WTC11 (cell line): Measurements from ENCODE around the gene RAD54L2. TPM values are rescaled to one million over a fixed set of nuclear protein-coding genes. Genes with fewer than 3 reads are reported as not detected.
"Not testable (repeated sequence)": the region's sequence is repeated elsewhere in the genome, so short reads cannot be mapped to it uniquely, and the experiment has no call there.

ENCODE experiments used
- ATAC-seq: fragments of 200-7000 bp; cut with Tn5 transposase; 2 replicates; pipeline ENCODE4 v1.10.0; 2021; ENCODE audit warnings: mild to moderate bottlenecking, moderate library complexity
- CTCF ChIA-PET: fragments of 300-600 bp; sonication (Branson Sonifier 250); formaldehyde crosslinking; loops from one replicate; lab custom pipeline; 2021; ENCODE audit warnings: antibody characterized with exemption; lab: Charles Lee
- POLR2A ChIA-PET: fragments of 350-600 bp; sonication (Branson Sonifier 250); formaldehyde crosslinking; loops from one replicate; lab custom pipeline; 2021; ENCODE audit warnings: antibody characterized with exemption; lab: Charles Lee
- DNase-seq: peaks from one replicate; pipeline ENCODE4 v3.0.0; 2021; ENCODE audit warnings: low spot score
- H3K27ac Mint-ChIP-seq: 2 replicates; pipeline ENCODE4 v1.8.0; 2021; ENCODE audit warnings: mixed read lengths
- H3K27me3 Mint-ChIP-seq: 2 replicates; pipeline ENCODE4 v1.8.0; 2021; ENCODE audit warnings: low read depth, mild to moderate bottlenecking, moderate library complexity, mixed read lengths
- H3K36me3 Mint-ChIP-seq: 2 replicates; pipeline ENCODE4 v1.8.0; 2021; ENCODE audit warnings: mixed read lengths
- H3K4me1 Mint-ChIP-seq: 2 replicates; pipeline ENCODE4 v1.8.0; 2022; ENCODE audit warnings: mixed read lengths
- H3K4me3 Mint-ChIP-seq: 2 replicates; pipeline ENCODE4 v1.8.0; 2021; ENCODE audit warnings: mild to moderate bottlenecking, moderate library complexity, mixed read lengths
- H3K9me3 Mint-ChIP-seq: 2 replicates; pipeline ENCODE4 v1.8.0; 2021; ENCODE audit warnings: mixed read lengths
- ARID4B ChIP-seq: sonication (generic); formaldehyde crosslinking; IDR thresholded peaks from 2 replicates; pipeline ENCODE4 v1.8.0; 2023; ENCODE audit warnings: missing genetic modification reagents, mild to moderate bottlenecking, borderline replicate concordance
- ATF1 ChIP-seq: sonication (generic); formaldehyde crosslinking; IDR thresholded peaks from 2 replicates; pipeline ENCODE4 v1.8.1; 2023; ENCODE audit warnings: mild to moderate bottlenecking, moderate library complexity, missing genetic modification reagents
- ATF3 ChIP-seq: sonication (generic); formaldehyde crosslinking; conservative IDR thresholded peaks from 2 replicates; pipeline ENCODE4 v1.8.1; 2022; ENCODE audit warnings: mild to moderate bottlenecking, missing genetic modification reagents
- CREM ChIP-seq: sonication (generic); formaldehyde crosslinking; IDR thresholded peaks from 2 replicates; pipeline ENCODE4 v1.8.1; 2022; ENCODE audit warnings: mild to moderate bottlenecking, missing genetic modification reagents, moderate library complexity
- ETV6 ChIP-seq: sonication (generic); formaldehyde crosslinking; IDR thresholded peaks from 2 replicates; pipeline ENCODE4 v1.8.1; 2022; ENCODE audit warnings: mild to moderate bottlenecking, missing genetic modification reagents
- FOXP1 ChIP-seq: sonication (generic); formaldehyde crosslinking; IDR thresholded peaks from 2 replicates; pipeline ENCODE4 v1.8.0; 2022; ENCODE audit warnings: missing genetic modification reagents, mild to moderate bottlenecking, moderate library complexity, borderline replicate concordance
- IRF2 ChIP-seq: sonication (generic); formaldehyde crosslinking; IDR thresholded peaks from 2 replicates; pipeline ENCODE4 v1.8.0; 2022; ENCODE audit warnings: low read depth, missing genetic modification reagents, borderline replicate concordance
- MYBL2 ChIP-seq: sonication (generic); formaldehyde crosslinking; IDR thresholded peaks from 2 replicates; pipeline ENCODE4 v1.8.1; 2023; ENCODE audit warnings: mild to moderate bottlenecking, moderate library complexity, missing genetic modification reagents
- NR3C1 ChIP-seq: sonication (generic); formaldehyde crosslinking; conservative IDR thresholded peaks from 2 replicates; pipeline ENCODE4 v1.8.1; 2023; ENCODE audit warnings: low read depth, mild to moderate bottlenecking, missing genetic modification reagents
- PREB ChIP-seq: sonication (generic); formaldehyde crosslinking; IDR thresholded peaks from 2 replicates; pipeline ENCODE4 v1.8.1; 2022; ENCODE audit warnings: mild to moderate bottlenecking, missing genetic modification reagents, moderate library complexity, borderline replicate concordance
- ZBTB21 ChIP-seq: sonication (generic); formaldehyde crosslinking; IDR thresholded peaks from 2 replicates; pipeline ENCODE4 v1.8.1; 2023; ENCODE audit warnings: mild to moderate bottlenecking, missing genetic modification reagents, borderline replicate concordance
- ZNF219 ChIP-seq: sonication (generic); formaldehyde crosslinking; IDR thresholded peaks from 2 replicates; pipeline ENCODE4 v1.8.0; 2023; ENCODE audit warnings: missing genetic modification reagents, mild to moderate bottlenecking, borderline replicate concordance
- total RNA-seq: library from RNA; stranded (reverse); gene quantifications from 3 replicates; pipeline ENCODE4 v1.2.3, GENCODE V29; 2021
- TF ChIP-seq, protein P1 (sequence below): sonication (generic); formaldehyde crosslinking; IDR thresholded peaks from 2 replicates; pipeline ENCODE4 v1.8.0; 2023; ENCODE audit warnings: mild to moderate bottlenecking, missing genetic modification reagents

RAD54L2 gene
- total RNA-seq, 1 experiment from 2014 or later, result 29.5 TPM

DNA sequence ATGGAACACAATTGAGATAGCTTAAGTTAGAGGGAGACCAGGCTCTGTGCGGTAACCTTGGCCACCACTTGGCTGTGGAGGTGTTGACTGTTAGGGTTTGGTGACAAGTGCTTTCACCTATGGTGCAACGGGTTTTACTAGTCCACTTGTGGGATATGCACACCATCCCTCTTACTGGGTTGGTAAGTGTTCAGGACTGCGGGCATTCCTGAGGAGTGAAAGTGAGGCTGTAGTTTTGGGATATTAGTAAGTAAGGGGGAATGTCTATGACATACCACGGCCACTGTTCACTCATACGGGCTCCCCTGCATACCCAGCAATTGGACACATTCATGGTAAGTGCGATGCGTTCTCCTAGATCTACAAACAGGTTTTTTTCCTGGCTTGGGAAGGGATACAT lies 8.0 kb upstream of the RAD54L2 start:
- no peaks in the 10 kb centered on the region for H3K36me3 Mint-ChIP-seq
- no peak for ATAC-seq
- no peak for TF ChIP-seq ATF3 (CRISPR knock-in tag)
- no peak for TF ChIP-seq FOXP1 (CRISPR knock-in tag)
- no peak for TF ChIP-seq ZNF219
- TF ChIP-seq ATF1 (CRISPR knock-in tag), result no peak
- TF ChIP-seq, all 79 proteins: peak for 0
- H3K27ac Mint-ChIP-seq, result no peak overlapping the region
- DNase-seq, result no peak
- peaks cover 3% of the 10 kb centered on the region; the same call in 1 of the 2 replicates for H3K27me3 Mint-ChIP-seq
- H3K4me1 Mint-ChIP-seq, result no peaks in the 10 kb centered on the region
- no peaks in the 10 kb centered on the region for H3K9me3 Mint-ChIP-seq
- POLR2A ChIA-PET, result no interaction called here
- CTCF ChIA-PET, result no interaction called here
- no peak overlapping the region for H3K4me3 Mint-ChIP-seq

- no peak for TF ChIP-seq ETV6 (CRISPR knock-in tag)
- no peak for TF ChIP-seq PREB (CRISPR knock-in tag)
- Mint-ChIP-seq H3K4me1 (peaks cover 15% of the 10 kb centered on the region), H3K27ac (0 out of 2 replicates have a peak overlapping the region, but pooled peaks have one; percentile 6), H3K9me3 (no peaks in the 10 kb centered on the region), H3K36me3 (no peaks in the 10 kb centered on the region), H3K4me3 (no peak overlapping the region), H3K27me3 (peaks cover 3% of the 10 kb centered on the region; the same call in 1 of the 2 replicates)
- DNase-seq (no peak), ATAC-seq (no peak)
- ChIA-PET CTCF (interaction anchor here (1.0 kb wide), 1 partner anchor 33 kb away, joined by 3 read pairs; no protein-coding TSS in a partner anchor), POLR2A (no interaction called here)
Measured at GRCh38 chr3:51535146-51536019, 3.1 kb upstream of the RAD54L2 start.

- H3K9me3 Mint-ChIP-seq, ATAC-seq, DNase-seq, H3K27me3 Mint-ChIP-seq, H3K36me3 Mint-ChIP-seq: not testable (repeated sequence)
- H3K4me3 Mint-ChIP-seq, result peak overlapping the region; percentile 89
- POLR2A ChIA-PET, result interaction anchor here (0.5 to 1.6 kb wide), 5 partner anchors 39 to 144 kb away, joined by 3 read pairs; no protein-coding TSS in a partner anchor
- peaks cover 15% of the 10 kb centered on the region for H3K4me1 Mint-ChIP-seq
- CTCF ChIA-PET, result interaction anchor here (1.0 to 2.5 kb wide), 2 partner anchors 18 to 37 kb away, joined by 3 to 33 read pairs; partner anchors contain the start of gene DCAF1
- H3K27ac Mint-ChIP-seq, result peak overlapping the region; percentile 74
Measured at GRCh38 chr3:51537631-51538030, 888 bp upstream of the RAD54L2 start.

DNA sequence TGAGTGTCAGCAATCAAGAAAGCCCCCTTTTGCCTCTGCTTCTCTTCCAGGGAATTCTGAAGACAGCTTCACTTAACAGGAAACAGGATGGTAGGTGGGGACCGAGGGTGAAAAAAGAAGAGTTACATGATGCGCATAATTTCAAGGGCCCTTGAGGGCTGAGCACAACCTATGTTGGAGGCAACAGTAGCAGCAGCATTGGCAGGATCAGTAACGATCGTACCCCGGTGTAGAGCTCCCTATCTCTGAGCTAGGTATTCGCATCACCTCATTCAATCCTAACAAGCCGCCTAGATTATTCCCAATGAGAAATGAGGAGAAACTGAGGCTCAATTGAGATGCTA lies 432 bp upstream of the RAD54L2 start:
- ChIA-PET CTCF (interaction anchor here (0.6 to 2.5 kb wide), 3 partner anchors 18 to 38 kb away, joined by 3 to 33 read pairs (median 4); partner anchors contain the start of gene DCAF1), POLR2A (interaction anchor here (0.5 to 1.6 kb wide), 5 partner anchors 39 to 143 kb away, joined by 3 read pairs; no protein-coding TSS in a partner anchor)
- Mint-ChIP-seq H3K4me1 (peaks cover 15% of the 10 kb centered on the region), H3K27me3 (no peaks in the 10 kb centered on the region), H3K27ac (peak overlapping the region; percentile 74), H3K4me3 (peak overlapping the region; percentile 89), H3K9me3 (no peaks in the 10 kb centered on the region), H3K36me3 (no peaks in the 10 kb centered on the region)
- no peak for DNase-seq
- TF ChIP-seq ZBTB21 (CRISPR knock-in tag) (no peak), NR3C1 (no peak)
- peak; percentile 45 for ATAC-seq

DNA sequence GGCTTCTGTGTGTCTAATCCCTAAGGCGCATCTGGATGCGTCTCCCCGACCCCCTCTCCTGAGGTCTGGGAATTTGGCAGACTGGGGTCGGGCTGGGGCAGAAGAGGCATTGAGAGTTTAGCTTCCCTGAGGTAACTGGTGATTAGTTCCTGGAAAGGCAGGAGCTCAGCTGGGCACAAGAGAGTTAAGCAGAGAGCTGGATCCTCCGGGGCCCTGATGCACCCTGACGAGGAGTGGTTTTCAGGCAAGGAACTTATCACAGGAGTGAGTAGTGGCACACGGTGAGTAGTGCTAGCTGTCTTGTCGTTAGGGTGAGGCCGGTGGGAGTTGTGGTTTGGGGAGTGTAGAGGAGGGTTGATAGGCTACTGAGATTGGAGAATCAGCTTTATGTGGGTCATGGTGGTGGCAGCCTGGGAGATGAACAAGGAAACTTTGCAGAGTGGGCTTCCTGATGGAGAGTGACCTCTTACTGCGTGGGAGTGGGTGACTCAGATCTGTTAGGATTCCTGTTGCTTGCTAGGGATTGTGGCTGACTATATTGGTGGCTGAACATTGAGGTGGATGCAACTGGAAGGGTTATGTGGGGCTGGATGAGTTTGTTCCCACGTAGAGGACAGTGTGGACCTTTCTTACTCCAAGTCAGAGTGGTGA lies 897 bp downstream of the RAD54L2 start:
- H3K36me3 Mint-ChIP-seq, result no peaks in the 10 kb centered on the region
- peak overlapping the region; percentile 81 for H3K4me3 Mint-ChIP-seq
- ChIA-PET CTCF (interaction anchor here (0.7 to 2.5 kb wide), 4 partner anchors 39 to 143 kb away, joined by 3 to 33 read pairs (median 4); partner anchors contain the start of gene DCAF1), POLR2A (interaction anchor here (0.8 to 1.6 kb wide), 2 partner anchors 40 to 142 kb away, joined by 3 to 4 read pairs; no protein-coding TSS in a partner anchor)
- ATAC-seq (peak; percentile 35), DNase-seq (peak; percentile 20)
- peaks cover 20% of the 10 kb centered on the region for H3K4me1 Mint-ChIP-seq
- no peaks in the 10 kb centered on the region for H3K27me3 Mint-ChIP-seq
- H3K9me3 Mint-ChIP-seq, result no peaks in the 10 kb centered on the region
- peak overlapping the region; percentile 75 for H3K27ac Mint-ChIP-seq
- TF ChIP-seq CREM (no peak), IRF2 (CRISPR knock-in tag) (no peak), ATF1 (CRISPR knock-in tag) (no peak), ARID4B (no peak), MYBL2 (CRISPR knock-in tag) (no peak), ETV6 (CRISPR knock-in tag) (no peak), NR3C1 (no peak)
- TF ChIP-seq, protein P1, sequence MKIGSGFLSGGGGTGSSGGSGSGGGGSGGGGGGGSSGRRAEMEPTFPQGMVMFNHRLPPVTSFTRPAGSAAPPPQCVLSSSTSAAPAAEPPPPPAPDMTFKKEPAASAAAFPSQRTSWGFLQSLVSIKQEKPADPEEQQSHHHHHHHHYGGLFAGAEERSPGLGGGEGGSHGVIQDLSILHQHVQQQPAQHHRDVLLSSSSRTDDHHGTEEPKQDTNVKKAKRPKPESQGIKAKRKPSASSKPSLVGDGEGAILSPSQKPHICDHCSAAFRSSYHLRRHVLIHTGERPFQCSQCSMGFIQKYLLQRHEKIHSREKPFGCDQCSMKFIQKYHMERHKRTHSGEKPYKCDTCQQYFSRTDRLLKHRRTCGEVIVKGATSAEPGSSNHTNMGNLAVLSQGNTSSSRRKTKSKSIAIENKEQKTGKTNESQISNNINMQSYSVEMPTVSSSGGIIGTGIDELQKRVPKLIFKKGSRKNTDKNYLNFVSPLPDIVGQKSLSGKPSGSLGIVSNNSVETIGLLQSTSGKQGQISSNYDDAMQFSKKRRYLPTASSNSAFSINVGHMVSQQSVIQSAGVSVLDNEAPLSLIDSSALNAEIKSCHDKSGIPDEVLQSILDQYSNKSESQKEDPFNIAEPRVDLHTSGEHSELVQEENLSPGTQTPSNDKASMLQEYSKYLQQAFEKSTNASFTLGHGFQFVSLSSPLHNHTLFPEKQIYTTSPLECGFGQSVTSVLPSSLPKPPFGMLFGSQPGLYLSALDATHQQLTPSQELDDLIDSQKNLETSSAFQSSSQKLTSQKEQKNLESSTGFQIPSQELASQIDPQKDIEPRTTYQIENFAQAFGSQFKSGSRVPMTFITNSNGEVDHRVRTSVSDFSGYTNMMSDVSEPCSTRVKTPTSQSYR (CRISPR knock-in tag), result no peak
